HG02852 (cell line): Measurements from ENCODE around the gene SLC16A6.
A peak's percentile ranks its signal among the peaks of the same experiment; 100 is the strongest.
"Not testable (repeated sequence)": the region's sequence is repeated elsewhere in the genome, so short reads cannot be mapped to it uniquely, and the experiment has no call there.

ENCODE experiments used
- ATAC-seq: cut with Tn5 transposase; IDR thresholded peaks from one replicate; pipeline ENCODE4 v1.9.1; 2021; ENCODE audit warnings: mild to moderate bottlenecking, moderate library complexity; ENCODE audit not compliant: unreplicated experiment

SLC16A6 gene, protein sequence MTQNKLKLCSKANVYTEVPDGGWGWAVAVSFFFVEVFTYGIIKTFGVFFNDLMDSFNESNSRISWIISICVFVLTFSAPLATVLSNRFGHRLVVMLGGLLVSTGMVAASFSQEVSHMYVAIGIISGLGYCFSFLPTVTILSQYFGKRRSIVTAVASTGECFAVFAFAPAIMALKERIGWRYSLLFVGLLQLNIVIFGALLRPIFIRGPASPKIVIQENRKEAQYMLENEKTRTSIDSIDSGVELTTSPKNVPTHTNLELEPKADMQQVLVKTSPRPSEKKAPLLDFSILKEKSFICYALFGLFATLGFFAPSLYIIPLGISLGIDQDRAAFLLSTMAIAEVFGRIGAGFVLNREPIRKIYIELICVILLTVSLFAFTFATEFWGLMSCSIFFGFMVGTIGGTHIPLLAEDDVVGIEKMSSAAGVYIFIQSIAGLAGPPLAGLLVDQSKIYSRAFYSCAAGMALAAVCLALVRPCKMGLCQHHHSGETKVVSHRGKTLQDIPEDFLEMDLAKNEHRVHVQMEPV

DNA sequence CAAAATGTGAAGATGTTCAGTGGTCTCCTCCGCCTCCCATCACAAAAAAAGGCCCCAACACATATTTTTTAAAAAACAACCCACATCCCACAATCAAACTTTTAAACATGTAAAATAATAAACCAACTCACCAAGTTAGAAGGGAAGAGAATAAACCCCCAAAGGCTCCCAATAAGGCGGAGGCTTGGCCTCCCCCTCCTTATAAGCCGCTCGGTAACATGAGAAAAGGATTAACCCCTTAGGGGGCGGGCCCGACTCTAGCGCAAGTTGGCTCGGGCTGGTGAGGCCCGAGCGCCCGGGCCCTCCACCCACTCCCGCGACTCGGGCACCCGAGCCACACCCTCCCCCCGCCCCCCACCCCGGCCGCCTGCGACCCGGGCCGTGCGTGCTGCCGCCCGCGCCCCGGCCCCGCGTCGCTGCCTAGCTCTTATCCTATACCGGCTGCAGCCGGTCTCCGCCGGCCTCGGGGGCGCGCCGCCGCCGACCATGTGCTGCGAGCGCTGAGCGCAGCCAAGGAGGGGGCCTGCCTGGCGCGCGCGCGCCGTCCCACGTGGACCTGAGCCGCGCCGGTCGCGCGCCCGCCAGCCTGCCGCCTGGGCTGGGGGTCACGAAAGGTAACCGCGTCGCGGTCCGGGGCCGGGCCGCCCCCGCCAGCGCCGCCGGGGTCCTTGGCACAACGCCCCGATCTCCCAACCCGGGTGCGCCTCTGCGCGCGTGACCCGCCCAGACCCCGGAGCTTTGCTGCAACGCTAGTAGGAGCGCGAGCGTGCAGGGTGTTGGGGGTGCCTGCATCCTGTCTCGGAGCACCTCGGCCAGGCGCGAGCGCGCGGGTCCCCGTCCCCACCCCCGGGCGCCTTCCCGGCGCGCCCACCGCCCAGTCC, at the start of gene SLC16A6, which contains the start of gene ARSG:
Gene SLC16A6 (minus strand): TSS at position 173 of the 881 bp plus-strand sequence. CDS start 12,807 bp downstream, outside the sequence.
Gene ARSG (plus strand): TSS at position 541 of the 881 bp plus-strand sequence. CDS start 15,999 bp downstream, outside the sequence.
- ATAC-seq, result peak; percentile 45

DNA sequence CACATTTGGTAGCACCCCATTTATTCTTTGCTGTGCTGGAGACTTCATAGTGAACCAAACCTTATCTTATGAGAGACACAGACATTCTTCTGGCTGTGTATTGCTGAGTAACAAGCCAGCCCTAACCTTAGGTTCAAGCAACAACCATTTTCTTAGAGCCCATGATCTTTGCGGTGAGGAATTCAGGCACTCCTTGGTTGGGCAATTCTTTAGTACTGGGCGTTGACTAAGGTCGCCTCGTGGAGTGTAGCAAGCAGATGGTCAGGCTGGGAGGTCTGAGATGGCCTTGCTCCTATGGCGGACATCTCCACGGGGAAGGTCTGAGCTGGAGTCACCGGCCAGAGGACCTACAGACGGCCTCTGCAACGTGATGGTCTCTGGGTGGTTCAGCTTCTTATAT, 43.5 kb upstream of the SLC16A6 start:
- no peak for ATAC-seq

DNA sequence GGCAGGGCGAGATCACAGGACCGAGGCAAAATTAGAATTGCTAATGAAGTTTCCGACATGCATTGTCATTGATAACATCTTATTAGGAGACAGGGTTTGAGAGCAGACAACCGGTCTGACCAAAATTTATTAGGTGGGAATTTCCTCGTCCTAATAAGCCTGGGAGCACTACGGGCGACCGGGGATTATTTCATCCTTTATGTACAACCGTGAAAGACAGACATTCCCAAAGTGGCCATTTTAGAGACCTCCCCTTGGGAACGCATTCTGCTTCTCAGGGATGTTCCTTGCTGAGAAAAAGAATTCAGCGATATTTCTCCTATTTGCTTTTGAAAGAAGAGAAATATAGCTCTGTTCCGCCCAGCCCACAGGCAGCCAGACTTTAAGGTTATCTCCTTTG, 41.0 kb upstream of the SLC16A6 start:
- ATAC-seq, result not testable (repeated sequence)

DNA sequence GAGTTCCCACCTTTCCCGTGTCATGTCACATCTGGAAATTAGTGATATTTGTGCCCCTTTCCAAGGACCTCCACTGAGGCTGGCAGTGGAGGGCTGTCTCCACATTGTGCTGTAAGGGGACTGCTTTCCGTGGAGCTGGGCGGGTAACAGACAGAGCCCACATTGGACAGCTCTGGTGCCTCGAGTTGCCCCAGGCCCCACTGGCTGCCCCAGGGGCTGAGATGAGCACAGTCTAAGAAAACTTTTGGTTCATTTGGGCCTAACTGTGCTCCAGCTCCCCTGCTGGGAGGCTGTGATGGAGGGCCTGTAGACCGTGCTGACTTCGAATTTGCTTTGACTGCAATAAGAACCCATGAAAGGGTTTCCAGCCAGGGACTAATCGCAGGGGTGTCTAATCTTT, 38.4 kb upstream of the SLC16A6 start:
- no peak for ATAC-seq

DNA sequence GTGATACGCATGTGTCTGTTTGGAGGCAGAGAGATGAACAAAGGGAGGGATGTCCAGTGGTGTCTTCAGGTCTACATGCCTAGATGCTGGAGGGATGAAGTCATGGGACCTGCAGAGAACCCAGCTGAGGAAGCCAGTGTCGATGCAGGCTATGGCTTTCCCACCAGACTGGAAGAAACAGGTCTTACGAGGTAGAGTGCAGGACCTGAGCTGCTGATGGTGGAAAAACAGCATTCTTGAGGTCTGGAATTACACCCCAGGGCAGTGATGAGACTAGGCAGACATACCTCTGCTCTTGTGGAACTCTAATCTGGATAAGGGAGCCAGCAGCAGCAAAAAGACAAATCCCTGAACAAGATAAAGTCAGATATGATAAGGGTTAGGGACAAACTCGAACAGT, 37.7 kb upstream of the SLC16A6 start:
- no peak for ATAC-seq

DNA sequence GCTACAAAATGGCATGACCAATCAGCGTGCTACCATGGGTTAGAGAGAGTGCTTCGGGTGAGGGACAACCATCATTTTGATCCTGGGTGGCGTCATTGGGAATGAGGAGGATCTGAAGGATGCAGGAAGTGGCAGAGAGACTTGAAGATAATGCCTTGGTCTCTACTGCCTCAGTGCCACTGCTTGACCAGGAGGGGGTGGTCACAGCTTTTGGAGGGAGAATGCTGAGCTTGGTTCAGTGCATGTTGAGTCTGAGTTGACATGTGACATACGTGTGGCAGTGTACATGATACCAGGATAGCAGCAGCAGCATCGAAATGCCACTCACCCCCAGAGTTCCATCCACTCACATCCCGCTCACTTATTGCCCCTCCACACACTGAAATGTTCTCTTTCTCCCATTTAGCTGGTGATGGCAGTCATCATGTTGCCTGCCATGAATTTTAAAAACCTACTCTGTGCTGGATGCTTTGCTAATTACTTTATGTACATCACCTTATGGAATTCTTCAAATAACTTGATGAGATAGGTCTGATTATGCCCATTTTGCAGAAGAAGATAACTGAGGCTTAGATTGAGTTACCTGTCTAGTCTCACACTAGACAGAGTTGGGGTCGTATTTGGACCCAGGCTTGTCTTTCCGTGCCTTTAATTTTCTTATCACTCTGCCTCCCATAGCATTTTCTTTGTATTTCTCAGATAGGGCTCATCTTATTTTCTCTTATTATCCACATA, 37.1 kb upstream of the SLC16A6 start:
- no peak for ATAC-seq

DNA sequence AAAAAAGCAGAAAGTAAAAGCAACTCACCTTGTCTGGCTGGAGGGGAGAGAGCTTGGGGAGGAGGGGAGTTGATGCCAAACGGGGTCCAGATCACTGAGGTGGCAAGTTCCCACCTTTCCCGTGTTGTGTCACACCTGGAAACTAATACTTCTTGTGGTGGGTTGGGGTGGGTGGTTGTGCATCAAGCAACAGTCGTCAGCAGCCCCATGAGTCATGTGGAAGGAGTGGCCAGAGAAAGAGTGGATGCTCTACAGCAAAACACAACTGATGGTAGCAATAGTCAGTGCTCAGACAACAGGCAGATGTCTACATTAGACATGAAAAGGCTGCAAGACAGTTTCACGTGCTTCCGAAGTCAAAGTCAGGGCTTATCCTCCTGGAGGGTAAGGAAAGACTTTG, 35.8 kb upstream of the SLC16A6 start:
- ATAC-seq, result no peak

DNA sequence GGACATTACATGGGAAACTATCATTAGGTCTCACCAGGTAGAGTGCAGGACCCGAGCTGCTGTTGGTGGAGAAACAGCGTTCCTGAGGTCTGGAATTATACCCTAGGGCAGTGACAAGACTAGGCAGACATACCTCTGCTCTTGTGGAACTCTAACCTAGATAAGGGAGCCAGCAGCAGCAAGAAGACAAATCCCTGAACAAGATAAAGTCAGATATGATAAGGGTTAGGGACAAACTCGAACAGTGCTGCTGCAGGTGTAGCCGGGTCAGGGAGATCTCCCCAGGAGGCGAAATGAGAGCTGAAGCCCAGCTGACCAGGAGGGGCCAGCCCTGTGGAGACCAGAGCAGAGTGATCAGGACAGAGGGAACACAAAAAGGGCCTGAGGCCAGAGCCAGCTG, 35.0 kb upstream of the SLC16A6 start:
- ATAC-seq, result no peak

DNA sequence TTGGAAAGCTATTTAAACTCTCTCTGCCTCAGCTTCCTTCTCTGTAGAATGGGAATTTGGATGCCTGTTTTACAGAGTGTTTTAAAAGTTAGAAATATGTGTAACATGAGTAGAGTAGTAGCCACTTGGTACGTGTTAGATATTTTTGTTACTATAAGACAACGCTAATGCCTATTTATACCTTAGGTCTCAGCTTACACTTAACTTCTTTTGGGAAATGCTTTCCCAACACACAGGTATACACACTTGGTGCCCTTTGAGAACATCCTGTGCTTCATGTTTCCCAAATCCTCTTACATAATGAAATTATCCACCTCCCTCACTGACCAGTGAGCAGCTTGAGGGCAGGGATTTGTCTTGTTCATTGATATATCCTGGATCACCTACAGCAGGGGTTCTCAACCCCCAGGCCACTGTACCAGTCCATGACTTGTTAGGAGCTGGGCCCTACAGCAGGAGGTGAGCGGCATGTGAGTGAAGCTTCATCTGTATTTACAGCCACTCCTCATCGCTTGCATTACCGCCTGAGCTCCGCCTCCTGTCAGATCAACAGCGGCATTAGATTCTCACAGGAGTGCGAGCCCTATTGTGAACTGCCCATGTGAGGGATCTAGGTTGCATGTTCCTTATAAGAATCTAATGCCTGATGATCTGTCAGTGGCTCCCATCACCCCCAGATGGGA, 33.9 kb upstream of the SLC16A6 start:
- ATAC-seq, result no peak

DNA sequence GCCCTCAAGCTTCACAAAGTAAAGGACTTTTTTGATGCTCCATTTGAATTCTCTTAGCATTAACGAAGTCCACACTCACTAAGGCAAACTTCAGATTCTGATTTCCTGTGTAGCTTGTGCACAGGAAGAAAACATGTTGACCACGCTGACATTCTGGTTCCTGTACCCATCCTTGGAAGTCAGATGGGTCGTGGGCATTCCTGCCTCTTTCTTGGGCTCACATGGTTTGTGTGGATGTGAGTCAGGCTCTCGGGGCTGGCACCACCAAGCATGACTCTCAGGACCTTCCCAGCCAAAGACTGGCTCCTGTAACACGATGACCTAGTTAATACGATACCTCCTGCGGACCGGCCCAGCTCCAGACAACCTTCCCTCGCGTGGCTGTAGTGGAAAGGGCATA, 33.2 kb upstream of the SLC16A6 start:
- ATAC-seq, result no peak

DNA sequence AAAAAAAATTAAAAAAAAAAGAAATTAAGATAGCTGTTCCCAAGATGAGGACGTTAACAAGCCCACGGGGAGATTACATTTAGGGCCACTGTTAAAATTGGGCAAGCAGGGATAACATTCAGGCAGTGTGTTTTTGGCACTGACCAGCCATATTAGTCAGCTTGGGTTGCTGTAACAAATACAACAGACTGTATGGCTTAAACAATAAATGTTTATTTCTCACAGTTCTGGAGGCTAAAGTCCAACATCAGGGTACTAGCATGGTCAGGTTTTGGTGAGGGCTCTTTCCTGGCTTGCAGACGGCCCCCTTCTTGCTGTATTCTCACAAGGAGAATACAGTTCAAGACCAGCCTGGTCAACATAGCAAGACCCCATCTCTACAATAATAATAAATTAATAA, 31.7 kb upstream of the SLC16A6 start:
- no peak for ATAC-seq

DNA sequence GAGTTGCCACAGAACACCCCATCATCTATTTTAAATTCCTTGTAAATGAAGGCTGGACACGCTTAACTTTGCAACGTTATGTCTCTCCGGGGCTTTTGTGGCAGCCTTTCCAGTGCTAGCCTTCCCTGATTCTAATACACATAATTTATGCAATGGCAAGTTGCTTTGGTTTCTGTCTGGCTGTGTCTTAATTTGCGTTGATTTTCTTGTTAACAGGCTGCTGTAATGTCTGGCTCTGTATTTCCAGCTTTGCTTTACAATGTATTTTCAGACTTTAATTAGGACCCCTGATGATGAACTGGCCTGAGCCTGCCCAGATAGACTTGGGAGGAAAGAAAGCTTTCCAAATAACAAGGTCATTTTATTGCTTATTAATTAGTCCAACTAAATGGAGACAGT, 30.6 kb upstream of the SLC16A6 start:
- ATAC-seq, result no peak

DNA sequence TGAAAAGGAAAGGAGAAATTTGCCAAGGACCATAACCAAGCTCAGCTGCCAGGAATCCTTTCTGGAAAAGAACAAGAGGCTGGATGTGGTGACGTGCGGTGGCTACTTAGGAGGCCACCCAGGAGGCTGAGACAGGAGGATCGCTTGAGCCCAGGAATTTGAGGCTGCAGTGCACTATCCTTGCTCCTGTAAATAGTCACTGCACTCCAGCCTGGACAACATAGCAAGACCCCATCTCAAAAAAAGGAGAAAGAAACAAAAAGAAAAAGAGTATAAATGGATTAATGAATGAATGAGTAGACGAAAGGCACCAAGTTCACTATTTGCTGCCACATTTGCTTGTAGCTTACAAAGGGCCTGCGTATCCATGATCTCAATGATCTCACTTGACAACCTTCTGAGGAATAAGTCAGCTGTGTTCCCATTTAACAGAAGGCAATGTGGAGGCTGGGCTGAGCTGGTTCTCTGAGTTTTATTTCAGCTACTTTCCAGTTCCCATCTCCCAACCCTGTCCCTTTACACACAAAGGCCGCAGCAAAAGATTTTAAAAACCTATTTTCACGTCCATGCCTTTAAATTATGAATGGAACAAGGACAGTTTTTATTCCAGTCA, 30.1 kb upstream of the SLC16A6 start:
- no peak for ATAC-seq

DNA sequence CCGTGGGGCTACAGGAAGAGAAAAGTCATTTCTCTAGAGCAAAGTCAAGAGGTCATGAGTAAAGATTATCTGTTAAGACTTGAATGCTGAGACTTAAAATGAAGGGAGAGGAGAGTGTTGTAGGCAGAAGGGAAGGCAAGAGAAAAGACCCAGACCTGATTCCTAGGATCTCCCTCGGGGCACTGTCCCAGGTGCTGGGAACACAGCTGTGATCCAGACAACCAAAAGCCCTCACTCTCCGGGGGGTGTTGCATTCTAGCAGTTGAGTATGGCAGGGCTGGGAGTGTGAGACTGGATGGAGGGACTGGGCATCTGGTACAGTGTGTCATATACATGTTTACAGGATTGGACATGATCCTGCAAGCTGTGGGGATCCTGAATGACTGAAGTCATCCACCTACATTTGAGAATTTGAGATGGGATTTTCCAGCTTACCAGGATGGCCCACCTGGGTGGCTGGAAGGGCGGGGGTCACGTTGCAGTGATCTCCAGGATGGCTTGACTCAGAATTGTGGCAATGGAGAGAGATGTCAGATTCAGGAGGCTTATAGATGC, 29.5 kb upstream of the SLC16A6 start:
- ATAC-seq, result no peak

DNA sequence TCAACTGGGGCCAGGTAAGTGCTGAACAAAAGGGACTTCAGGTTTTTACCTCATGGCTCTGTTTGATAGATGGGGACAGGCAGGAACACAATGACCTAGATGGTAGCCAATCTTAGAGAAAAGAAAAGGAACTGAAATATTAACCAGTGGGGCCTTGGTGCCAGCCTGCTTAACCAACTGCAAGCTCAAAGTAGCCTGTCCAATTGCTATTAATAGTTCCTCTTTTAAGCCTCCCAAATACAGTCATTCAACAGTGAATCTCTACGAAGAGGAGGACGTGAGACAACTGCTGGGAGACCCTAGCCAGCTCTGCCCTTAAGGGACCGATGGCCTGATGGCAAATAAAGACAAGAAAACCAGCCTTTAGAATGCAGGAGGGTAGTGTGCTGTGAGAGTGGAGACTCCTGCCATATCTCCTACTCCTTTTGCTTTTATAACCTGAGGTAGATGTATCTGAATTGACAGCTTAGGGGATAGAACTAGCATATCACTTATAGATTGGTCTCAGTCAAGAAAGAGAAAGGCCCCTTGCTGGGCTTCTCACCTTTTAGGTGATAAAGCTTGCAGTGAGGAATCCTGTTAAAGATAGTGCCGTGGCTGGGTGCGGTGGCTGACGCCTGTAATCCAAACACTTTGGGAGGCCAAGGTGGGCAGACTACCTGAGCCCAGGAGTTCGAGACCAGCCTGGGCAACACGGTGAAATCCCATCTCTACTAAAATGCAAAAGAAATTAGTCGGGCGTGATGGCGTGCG, 28.7 kb upstream of the SLC16A6 start:
- ATAC-seq, result no peak

DNA sequence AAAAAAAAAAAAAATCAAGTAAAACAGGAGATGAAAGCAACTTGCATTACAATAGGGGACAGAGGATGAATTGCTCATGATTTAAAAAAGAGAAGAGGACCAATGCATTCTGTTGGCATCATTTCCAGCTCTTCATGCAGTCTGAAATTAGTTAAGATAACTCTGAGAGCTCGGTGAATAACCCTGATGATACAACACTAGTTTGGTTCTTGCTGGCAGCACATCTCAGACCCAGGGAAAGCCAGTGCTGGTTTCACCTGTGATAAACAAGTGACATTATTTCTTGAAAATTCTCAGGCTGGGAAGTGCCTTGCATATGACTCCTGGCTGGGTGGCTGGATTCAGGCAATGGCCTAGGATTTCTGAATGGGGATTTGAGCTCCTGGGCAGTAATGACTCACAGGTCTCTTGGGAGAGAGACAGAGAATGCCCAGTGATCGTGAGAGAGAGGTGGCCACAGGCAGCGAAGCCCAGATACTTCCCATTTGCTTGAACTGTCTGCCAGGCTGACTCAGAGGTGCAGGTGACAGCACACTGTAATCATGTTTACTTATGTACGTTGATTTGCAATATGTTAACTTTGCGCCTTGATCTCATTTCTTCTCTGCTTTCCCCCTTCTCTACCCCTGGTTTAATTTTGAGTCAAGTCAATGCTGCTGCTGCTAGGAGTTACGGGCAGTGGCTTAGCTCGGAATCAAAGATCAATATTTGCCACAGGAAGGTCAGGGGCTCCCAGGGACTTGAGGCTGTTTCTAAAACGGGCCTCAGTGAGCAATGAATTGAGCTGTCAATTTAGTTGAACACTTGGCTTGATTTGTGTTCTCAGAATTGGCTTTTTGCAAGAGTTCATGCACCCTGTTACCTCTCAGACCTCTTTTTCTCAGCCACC, 27.4 kb upstream of the SLC16A6 start:
- no peak for ATAC-seq

DNA sequence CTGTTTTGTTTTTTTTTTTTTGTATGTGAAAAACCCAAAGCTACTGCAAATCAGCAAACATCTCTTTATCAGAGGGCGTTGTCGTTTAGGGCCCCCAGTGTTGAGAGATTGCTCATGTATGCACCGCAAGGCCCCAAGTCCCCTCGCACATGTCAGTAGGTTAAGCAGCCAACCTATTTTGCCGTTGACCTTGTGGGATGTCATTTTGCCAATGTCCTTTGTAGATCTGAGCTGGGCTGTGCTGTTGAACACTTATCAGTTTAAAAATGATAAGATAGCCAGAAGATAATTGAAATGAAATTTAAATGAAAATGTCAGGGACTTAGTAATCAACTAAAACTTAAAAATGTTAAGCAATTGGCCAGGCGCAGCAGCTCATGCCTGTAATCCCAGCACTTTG, 26.5 kb upstream of the SLC16A6 start:
- no peak for ATAC-seq

DNA sequence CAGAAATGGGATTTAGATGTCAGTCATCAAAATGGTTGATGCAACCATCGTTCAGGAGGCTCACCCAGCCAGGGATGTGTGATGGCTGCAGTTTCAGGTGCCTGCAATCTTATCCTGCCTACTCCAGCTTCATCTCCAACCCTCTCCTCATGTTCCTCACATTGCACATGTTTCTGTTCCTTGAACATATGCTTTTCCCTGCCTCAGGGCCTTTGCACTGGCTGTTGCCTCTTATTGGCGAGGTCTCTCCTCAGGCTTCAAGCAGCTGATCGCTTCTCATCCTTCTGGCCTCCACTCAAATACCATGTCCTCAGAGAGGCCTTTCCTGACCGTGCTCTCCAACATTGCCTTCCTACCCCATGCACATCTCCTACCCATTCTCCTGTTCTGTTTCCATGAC, 25.0 kb upstream of the SLC16A6 start:
- ATAC-seq, result no peak
